T-helper 1 cell treated with Interleukin-12 subunit alpha and Interleukin-12 subunit beta and Interleukin-4 antibody, amounts not matched to agents 30 ng/mL and 1 ng/mL, for 36 hours (primary cell): ENCODE data around the gene DCANP1. TPM values are rescaled to one million over a fixed set of nuclear protein-coding genes. Genes with fewer than 3 reads are reported as not detected.
"Not testable (repeated sequence)": the region's sequence is repeated elsewhere in the genome, so short reads cannot be mapped to it uniquely, and the experiment has no call there.

ENCODE experiments used
- intact Hi-C: fragments of 100-400 bp; cut with micrococcal nuclease; formaldehyde crosslinking; loops from one replicate; pipeline ENCODE4 v1.15.1; 2024
- total RNA-seq: library from RNA; stranded (reverse); gene quantifications from 2 replicates; pipeline ENCODE4 v1.2.3, GENCODE V29; 2022

Gene DCANP1
- total RNA-seq: not detected in 2 replicates

GRCh38 chr5:135447298-135447929 lies at the start of gene DCANP1:
Gene DCANP1, minus strand, starts transcription at chr5:135447348. Its CDS starts 240 bp downstream, at chr5:135447108.
- intact Hi-C loops: no loop called here

GRCh38 chr5:135495531-135495930 lies 48.4 kb upstream of the DCANP1 start:
- intact Hi-C loops: not testable (repeated sequence)

- intact Hi-C loops: no loop called here
Observed at GRCh38 chr5:135494196-135494595, 47.0 kb upstream of the DCANP1 start.

GRCh38 chr5:135493406-135494180 lies 46.4 kb upstream of the DCANP1 start:
- intact Hi-C loops: no loop called here

- intact Hi-C loops: no loop called here
Observed at GRCh38 chr5:135492319-135492626, 45.1 kb upstream of the DCANP1 start.

- intact Hi-C loops: loop anchor here (2.0 kb wide), 1 partner anchor 53 kb away; no protein-coding TSS in a partner anchor
Observed at GRCh38 chr5:135491552-135492318, 44.6 kb upstream of the DCANP1 start.

GRCh38 chr5:135491038-135491551 lies 43.9 kb upstream of the DCANP1 start:
- intact Hi-C loops: loop anchor here (2.0 kb wide), 1 partner anchor 54 kb away; no protein-coding TSS in a partner anchor

- intact Hi-C loops: loop anchor here (1.0 to 2.0 kb wide), 2 partner anchors 45 to 54 kb away; partner anchors contain the start of gene NEUROG1
Observed at GRCh38 chr5:135490245-135491037, 43.3 kb upstream of the DCANP1 start.

- intact Hi-C loops: loop anchor here (1.0 to 2.0 kb wide), 2 partner anchors 46 to 55 kb away; partner anchors contain the start of gene NEUROG1
Observed at GRCh38 chr5:135489466-135490244, 42.5 kb upstream of the DCANP1 start.

- intact Hi-C loops: no loop called here
Observed at GRCh38 chr5:135488727-135489465, 41.7 kb upstream of the DCANP1 start.

- intact Hi-C loops: no loop called here
Observed at GRCh38 chr5:135487839-135488514, 40.8 kb upstream of the DCANP1 start.

- intact Hi-C loops: no loop called here
Observed at GRCh38 chr5:135487037-135487395, 39.9 kb upstream of the DCANP1 start.

GRCh38 chr5:135486131-135487036 lies 39.2 kb upstream of the DCANP1 start:
- intact Hi-C loops: no loop called here

- intact Hi-C loops: no loop called here
Observed at GRCh38 chr5:135484674-135485086, 37.5 kb upstream of the DCANP1 start.

GRCh38 chr5:135483254-135483653 lies 36.1 kb upstream of the DCANP1 start:
- intact Hi-C loops: no loop called here

- intact Hi-C loops: no loop called here
Observed at GRCh38 chr5:135482381-135482933, 35.3 kb upstream of the DCANP1 start.

GRCh38 chr5:135481909-135482311 lies 34.8 kb upstream of the DCANP1 start:
- intact Hi-C loops: no loop called here
